Measurements from ENCODE around the gene TAF1C.
"Not testable (repeated sequence)": the region's sequence is repeated elsewhere in the genome, so short reads cannot be mapped to it uniquely, and the experiment has no call there.

Gene TAF1C

GRCh38 chr16:84186685-84187437 is at the start of gene TAF1C:
TAF1C (minus strand) TSS chr16:84187057; CDS start chr16:84184988, 2,069 bp downstream.
- DNase-seq: peak; percentile 93

GRCh38 chr16:84234321-84235241 is 47.7 kb upstream of the TAF1C start:
- DNase-seq: no peak

- DNase-seq: no peak
Measured at GRCh38 chr16:84233748-84234147, 46.9 kb upstream of the TAF1C start.

GRCh38 chr16:84232969-84233368 is 46.1 kb upstream of the TAF1C start:
- DNase-seq: no peak

GRCh38 chr16:84232060-84232459 is 45.2 kb upstream of the TAF1C start:
- no peak for DNase-seq

GRCh38 chr16:84229471-84229870 is 42.6 kb upstream of the TAF1C start:
- DNase-seq: no peak

GRCh38 chr16:84228256-84228838 is 41.5 kb upstream of the TAF1C start:
- DNase-seq: no peak

- no peak for DNase-seq
Measured at GRCh38 chr16:84227548-84227947, 40.7 kb upstream of the TAF1C start.

- no peak for DNase-seq
Measured at GRCh38 chr16:84226026-84226425, 39.2 kb upstream of the TAF1C start.

GRCh38 chr16:84225571-84225970 is 38.7 kb upstream of the TAF1C start:
- DNase-seq: no peak

- DNase-seq: no peak
Measured at GRCh38 chr16:84225126-84225525, 38.3 kb upstream of the TAF1C start.

- DNase-seq: no peak
Measured at GRCh38 chr16:84224554-84224953, 37.7 kb upstream of the TAF1C start.

- DNase-seq: no peak
Measured at GRCh38 chr16:84223456-84223855, 36.6 kb upstream of the TAF1C start.

GRCh38 chr16:84220851-84221250 is 34.0 kb upstream of the TAF1C start:
- DNase-seq: no peak

- no peak for DNase-seq
Measured at GRCh38 chr16:84218956-84219355, 32.1 kb upstream of the TAF1C start.

GRCh38 chr16:84218176-84218823 is 31.4 kb upstream of the TAF1C start:
- DNase-seq: no peak

- DNase-seq: not testable (repeated sequence)
Measured at GRCh38 chr16:84216144-84216543, 29.3 kb upstream of the TAF1C start.

- DNase-seq: no peak
Measured at GRCh38 chr16:84215531-84215930, 28.7 kb upstream of the TAF1C start.

GRCh38 chr16:84214451-84215066 is 27.7 kb upstream of the TAF1C start:
- DNase-seq: no peak

GRCh38 chr16:84212631-84213030 is 25.8 kb upstream of the TAF1C start:
- DNase-seq: no peak

GRCh38 chr16:84212154-84212553 is 25.3 kb upstream of the TAF1C start:
- no peak for DNase-seq

- DNase-seq: no peak
Measured at GRCh38 chr16:84209989-84210388, 23.1 kb upstream of the TAF1C start.

- DNase-seq: no peak
Measured at GRCh38 chr16:84207879-84208278, 21.0 kb upstream of the TAF1C start.
